K562 (cell line): ENCODE measurements around the gene GNAI2. TPM values are rescaled to one million over a fixed set of nuclear protein-coding genes. Genes with fewer than 3 reads are reported as not detected.

ENCODE experiments used
- ADNP ChIP-seq: fragments of 200-800 bp; sonication (Bioruptor generic); IDR thresholded peaks from 2 replicates; pipeline ENCODE4 v1.6.1; 2016; ENCODE audit warnings: missing genetic modification characterization, missing compliant biosample characterization
- ARID1B ChIP-seq: fragments of 450-650 bp; IDR thresholded peaks from 2 replicates; pipeline ENCODE4 v1.6.1; 2016; ENCODE audit warnings: antibody characterized with exemption, mild to moderate bottlenecking, inconsistent platforms
- BCOR ChIP-seq: fragments of 450-650 bp; IDR thresholded peaks from 2 replicates; pipeline ENCODE4 v1.6.1; 2016
- CEBPG ChIP-seq, 3 experiments: fragments of 200-800 bp in 1 of 3; sonication (Bioruptor generic) in 1 of 3; sonication (generic) in 1 of 3; formaldehyde crosslinking in 1 of 3; IDR thresholded peaks in 2 of 3; conservative IDR thresholded peaks in 1 of 3; 2 replicates each; pipeline versions ENCODE4 v1.6.1 to v1.8.0; 2016 to 2022; ENCODE audit warnings: missing compliant biosample characterization in 2 of 3, missing genetic modification characterization in 2 of 3, mild to moderate bottlenecking in 1 of 3, missing genetic modification reagents in 1 of 3
- CREBBP ChIP-seq: IDR thresholded peaks from one replicate; pipeline ENCODE4 v1.6.1; 2012; ENCODE audit warnings: low read depth, mild to moderate bottlenecking, control low read depth, inconsistent platforms, low read length
- ESRRB ChIP-seq: fragments of 250-450 bp; sonication (Bioruptor Pico); IDR thresholded peaks from 2 replicates; pipeline ENCODE4 v1.5.0; 2020; ENCODE audit warnings: mild to moderate bottlenecking, moderate library complexity, borderline replicate concordance
- GABPA ChIP-seq: fragments of 200-800 bp; sonication (Bioruptor generic); conservative IDR thresholded peaks from 2 replicates; pipeline ENCODE4 v1.6.1; 2016; ENCODE audit warnings: low read depth, missing genetic modification characterization, missing compliant biosample characterization
- HDAC8 ChIP-seq: fragments of 450-650 bp; IDR thresholded peaks from 2 replicates; pipeline ENCODE4 v1.6.1; 2016; ENCODE audit warnings: mild to moderate bottlenecking, missing genetic modification characterization, moderate library complexity, missing compliant biosample characterization
- NR4A1 ChIP-seq, 2 experiments: fragments of 250-450 bp in 1 of 2; fragments of 450-650 bp in 1 of 2; sonication (Bioruptor Pico) in 1 of 2; IDR thresholded peaks; 2 replicates each; pipeline versions ENCODE4 v1.4.0 to v1.6.1; 2016 to 2020; ENCODE audit warnings: mild to moderate bottlenecking in 2 of 2, missing compliant biosample characterization in 1 of 2, missing genetic modification characterization in 1 of 2, moderate library complexity in 1 of 2
- PCBP1 ChIP-seq: fragments of 200-400 bp; formaldehyde crosslinking; IDR thresholded peaks from 2 replicates; pipeline ENCODE4 v1.6.1; 2018; ENCODE audit warnings: mild to moderate bottlenecking, low read depth, low read length; ENCODE audit not compliant: poor library complexity, severe bottlenecking
- PURB ChIP-seq: sonication (generic); formaldehyde crosslinking; IDR thresholded peaks from 2 replicates; pipeline ENCODE4 v1.9.0; 2021; ENCODE audit warnings: low read depth, mild to moderate bottlenecking, missing genetic modification reagents
- RBM25 ChIP-seq: fragments of 200-400 bp; formaldehyde crosslinking; IDR thresholded peaks from 2 replicates; pipeline ENCODE4 v1.6.1; 2018; ENCODE audit warnings: low read length, low read depth, moderate library complexity; ENCODE audit not compliant: severe bottlenecking
- RERE ChIP-seq: sonication (generic); formaldehyde crosslinking; IDR thresholded peaks from 2 replicates; pipeline ENCODE4 v1.8.0; 2023; ENCODE audit warnings: missing genetic modification reagents, mild to moderate bottlenecking, borderline replicate concordance
- TGIF2 ChIP-seq: sonication (generic); formaldehyde crosslinking; IDR thresholded peaks from 2 replicates; pipeline ENCODE4 v1.8.1; 2022; ENCODE audit warnings: mild to moderate bottlenecking, missing genetic modification reagents, moderate library complexity
- ZBED1 ChIP-seq: IDR thresholded peaks from 2 replicates; pipeline ENCODE4 v1.6.1; 2014
- ZBTB8A ChIP-seq: fragments of 450-650 bp; IDR thresholded peaks from 2 replicates; pipeline ENCODE4 v1.6.1; 2018; ENCODE audit warnings: mild to moderate bottlenecking, moderate library complexity; ENCODE audit not compliant: partially characterized antibody
- ZNF589 ChIP-seq: fragments of 200-800 bp; sonication (Bioruptor generic); IDR thresholded peaks from 2 replicates; pipeline ENCODE4 v1.6.1; 2016; ENCODE audit warnings: low read depth, missing genetic modification characterization, missing compliant biosample characterization
- polyA plus RNA-seq, 8 experiments: library from polyadenylated mRNA; depleted of rRNA in 4 of 8; stranded (reverse) in 5 of 8; unstranded in 3 of 8; fragments of >200 nt; fragmentation: Nextera tagmentation in 2 of 8; fragmentation: Illumina TruSeq in 1 of 8; extraction: Ambion mirVana in 2 of 8; extraction: Trizol in 1 of 8; gene quantifications; 2 replicates each; pipeline versions ENCODE4 v1.2.1 to v1.2.3, GENCODE V29; 2011 to 2014; ENCODE audit warnings: inconsistent platforms in 1 of 8, missing spikeins in 1 of 8
- total RNA-seq, 7 experiments: library from RNA; depleted of rRNA in 6 of 7; stranded (reverse); fragments of >200 nt in 6 of 7; fragmentation: Illumina TruSeq in 2 of 7; extraction: Trizol in 2 of 7; gene quantifications; 2 replicates each; pipeline versions ENCODE4 v1.2.1 to v1.2.3, GENCODE V29; 2011 to 2021; ENCODE audit warnings: low replicate concordance in 1 of 7
- TF ChIP-seq, protein P1 (sequence below): sonication (generic); formaldehyde crosslinking; IDR thresholded peaks from 2 replicates; pipeline ENCODE4 v1.8.1; 2022; ENCODE audit warnings: missing genetic modification reagents
- TF ChIP-seq, protein P2 (sequence below): fragments of 250-450 bp; sonication (Bioruptor Pico); IDR thresholded peaks from 2 replicates; pipeline ENCODE4 v1.5.0; 2022; ENCODE audit warnings: mild to moderate bottlenecking

The GNAI2 gene
- total and polyA plus RNA-seq, 9 of the 15 experiments (the other 6 are each of a cell fraction or from before 2014, with no cell fraction given), result 1.1 to 72.2 (median 42.7) TPM

DNA sequence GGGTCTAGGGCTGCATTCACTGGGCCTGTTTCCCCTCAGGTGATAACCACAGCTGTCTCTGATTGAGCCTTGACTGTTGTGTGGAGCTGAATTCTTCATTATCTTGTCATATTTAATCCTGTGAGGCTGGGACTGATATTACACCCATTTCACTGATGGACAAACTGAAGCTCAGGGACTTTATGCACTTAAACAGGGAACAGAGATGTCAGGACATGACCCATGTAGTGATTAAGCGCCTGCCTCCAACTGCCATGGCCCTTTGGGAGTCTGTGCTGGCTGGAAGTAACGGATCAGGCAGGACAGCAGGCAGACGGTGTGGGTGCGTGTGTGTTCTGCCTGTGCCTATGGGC is 7.5 kb downstream of the GNAI2 start (continued):
- TF ChIP-seq ZNF589, result no peak
- TF ChIP-seq ADNP, result 0 out of 2 replicates have a peak, but pooled peaks have one; percentile 26
- no peak for TF ChIP-seq GABPA (tag)
- TF ChIP-seq, protein P1, sequence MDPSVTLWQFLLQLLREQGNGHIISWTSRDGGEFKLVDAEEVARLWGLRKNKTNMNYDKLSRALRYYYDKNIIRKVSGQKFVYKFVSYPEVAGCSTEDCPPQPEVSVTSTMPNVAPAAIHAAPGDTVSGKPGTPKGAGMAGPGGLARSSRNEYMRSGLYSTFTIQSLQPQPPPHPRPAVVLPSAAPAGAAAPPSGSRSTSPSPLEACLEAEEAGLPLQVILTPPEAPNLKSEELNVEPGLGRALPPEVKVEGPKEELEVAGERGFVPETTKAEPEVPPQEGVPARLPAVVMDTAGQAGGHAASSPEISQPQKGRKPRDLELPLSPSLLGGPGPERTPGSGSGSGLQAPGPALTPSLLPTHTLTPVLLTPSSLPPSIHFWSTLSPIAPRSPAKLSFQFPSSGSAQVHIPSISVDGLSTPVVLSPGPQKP (CRISPR knock-in tag), result no peak
- TF ChIP-seq HDAC8 (tag), result no peak
- TF ChIP-seq TGIF2 (CRISPR knock-in tag), result no peak
- no peak for TF ChIP-seq RERE (CRISPR knock-in tag)
- peak; percentile 91 for TF ChIP-seq RBM25
- no peak for TF ChIP-seq NR4A1 (CRISPR knock-in tag; IDR thresholded peaks at IDR 0.05)
- no peak for TF ChIP-seq NR4A1 (tag; IDR thresholded peaks at IDR 0.05)
- TF ChIP-seq ESRRB (CRISPR knock-in tag), result no peak
- TF ChIP-seq CREBBP, result no peak
- TF ChIP-seq, protein P2, sequence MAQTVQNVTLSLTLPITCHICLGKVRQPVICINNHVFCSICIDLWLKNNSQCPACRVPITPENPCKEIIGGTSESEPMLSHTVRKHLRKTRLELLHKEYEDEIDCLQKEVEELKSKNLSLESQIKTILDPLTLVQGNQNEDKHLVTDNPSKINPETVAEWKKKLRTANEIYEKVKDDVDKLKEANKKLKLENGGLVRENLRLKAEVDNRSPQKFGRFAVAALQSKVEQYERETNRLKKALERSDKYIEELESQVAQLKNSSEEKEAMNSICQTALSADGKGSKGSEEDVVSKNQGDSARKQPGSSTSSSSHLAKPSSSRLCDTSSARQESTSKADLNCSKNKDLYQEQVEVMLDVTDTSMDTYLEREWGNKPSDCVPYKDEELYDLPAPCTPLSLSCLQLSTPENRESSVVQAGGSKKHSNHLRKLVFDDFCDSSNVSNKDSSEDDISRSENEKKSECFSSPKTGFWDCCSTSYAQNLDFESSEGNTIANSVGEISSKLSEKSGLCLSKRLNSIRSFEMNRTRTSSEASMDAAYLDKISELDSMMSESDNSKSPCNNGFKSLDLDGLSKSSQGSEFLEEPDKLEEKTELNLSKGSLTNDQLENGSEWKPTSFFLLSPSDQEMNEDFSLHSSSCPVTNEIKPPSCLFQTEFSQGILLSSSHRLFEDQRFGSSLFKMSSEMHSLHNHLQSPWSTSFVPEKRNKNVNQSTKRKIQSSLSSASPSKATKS (CRISPR knock-in tag), result no peak
- TF ChIP-seq BCOR, result peak; percentile 74
- no peak for TF ChIP-seq PURB (CRISPR knock-in tag)
- TF ChIP-seq ARID1B, result no peak
- TF ChIP-seq ZBTB8A, result no peak
- no peak for TF ChIP-seq PCBP1
- no peak for TF ChIP-seq CEBPG (CRISPR knock-in tag; IDR thresholded peaks at IDR 0.05)
- TF ChIP-seq CEBPG (tag; conservative IDR thresholded peaks at IDR 0.05 in 1 of 2, IDR thresholded peaks at IDR 0.05 in 1 of 2), result no peak
- no peak for TF ChIP-seq ZBED1
